IMR-90 (cell line): ENCODE measurements around the gene TNRC6A. TPM values are rescaled to one million over a fixed set of nuclear protein-coding genes. Genes with fewer than 3 reads are reported as not detected.

Source experiments
- ATAC-seq: fragments of 200-7000 bp; cut with Tn5 transposase; 2 replicates; pipeline ENCODE4 v1.9.1; 2020; ENCODE audit warnings: low read depth, mild to moderate bottlenecking, moderate library complexity
- BruUV-seq: library from RNA; stranded (reverse); fragments of 400-500 nt; replicated peaks from 2 replicates; lab custom pipeline; 2021; lab: Mats Ljungman, UMichigan
- CTCF ChIA-PET: fragments of 300-600 bp; formaldehyde crosslinking; extraction: SDS; loops from one replicate; lab custom pipeline; 2021; ENCODE audit warnings: antibody characterized with exemption; lab: Yijun Ruan, JAX
- POLR2A ChIA-PET: fragments of 300-600 bp; sonication (Branson Sonifier 250); formaldehyde crosslinking; loops from one replicate; lab custom pipeline; 2022; ENCODE audit warnings: antibody characterized with exemption; ENCODE audit not compliant: unreplicated experiment; lab: Charles Lee
- DNase-seq: peaks from one replicate; pipeline ENCODE4 v3.0.0; 2013
- H2AFZ ChIP-seq: replicated peaks from 2 replicates; pipeline ENCODE3; 2013; ENCODE audit warnings: low read length, mild to moderate bottlenecking; ENCODE audit not compliant: poor library complexity
- H2AK5ac ChIP-seq: 2 replicates; pipeline ENCODE4 v1.6.1; 2013; ENCODE audit warnings: low read depth, low read length, inconsistent platforms
- H2AK9ac ChIP-seq: replicated peaks from 2 replicates; pipeline ENCODE3; 2013; ENCODE audit warnings: mild to moderate bottlenecking, low read depth, low read length, moderate library complexity; ENCODE audit not compliant: poor library complexity
- H2BK120ac ChIP-seq: 2 replicates; pipeline ENCODE4 v1.6.1; 2013; ENCODE audit warnings: low read depth, low read length, inconsistent platforms
- H2BK15ac ChIP-seq: 3 replicates; pipeline ENCODE4 v1.6.1; 2013; ENCODE audit warnings: low read depth, low read length, inconsistent platforms
- H2BK20ac ChIP-seq: 2 replicates; pipeline ENCODE4 v1.6.1; 2013; ENCODE audit warnings: low read depth, mild to moderate bottlenecking, inconsistent platforms, low read length, moderate library complexity
- H2BK5ac ChIP-seq: 2 replicates; pipeline ENCODE4 v1.6.1; 2013; ENCODE audit warnings: mild to moderate bottlenecking, low read depth, low read length, inconsistent platforms; ENCODE audit not compliant: poor library complexity, severe bottlenecking
- H3K14ac ChIP-seq: replicated peaks from 2 replicates; pipeline ENCODE4 v1.6.1; 2013; ENCODE audit warnings: low read depth, low read length, inconsistent platforms
- H3K18ac ChIP-seq: 2 replicates; pipeline ENCODE4 v1.6.1; 2013; ENCODE audit warnings: low read depth, low read length, control low read depth
- H3K23ac ChIP-seq: 2 replicates; pipeline ENCODE4 v1.6.1; 2013; ENCODE audit warnings: low read depth, low read length, inconsistent platforms
- H3K27ac ChIP-seq: 2 replicates; pipeline ENCODE4 v1.5.1; 2013; ENCODE audit warnings: mild to moderate bottlenecking, control low read depth, low read length; ENCODE audit not compliant: insufficient read depth
- H3K27me3 ChIP-seq: 2 replicates; pipeline ENCODE4 v1.6.1; 2013; ENCODE audit warnings: low read length; ENCODE audit not compliant: control insufficient read depth, insufficient read depth
- H3K36me3 ChIP-seq: 2 replicates; pipeline ENCODE4 v1.6.1; 2013; ENCODE audit warnings: low read length, mixed read lengths; ENCODE audit not compliant: control insufficient read depth, insufficient read depth
- H3K4ac ChIP-seq: 2 replicates; pipeline ENCODE4 v1.6.1; 2013; ENCODE audit warnings: low read depth, low read length, inconsistent platforms
- H3K4me1 ChIP-seq: 2 replicates; pipeline ENCODE4 v1.6.1; 2013; ENCODE audit warnings: low read length, mixed read lengths; ENCODE audit not compliant: control insufficient read depth, insufficient read depth
- H3K4me2 ChIP-seq: 2 replicates; pipeline ENCODE4 v1.6.1; 2013; ENCODE audit warnings: low read depth, mild to moderate bottlenecking, control low read depth, low read length, moderate library complexity
- H3K4me3 ChIP-seq: 2 replicates; pipeline ENCODE4 v1.5.1; 2013; ENCODE audit warnings: low read depth, mild to moderate bottlenecking, control low read depth, low read length, moderate library complexity; ENCODE audit not compliant: insufficient read depth
- H3K56ac ChIP-seq: 2 replicates; pipeline ENCODE4 v1.6.1; 2013; ENCODE audit warnings: low read length, inconsistent platforms; ENCODE audit not compliant: insufficient read depth; ENCODE audit errors: extremely low read depth
- H3K79me1 ChIP-seq, 2 experiments: 2 replicates each; pipeline ENCODE4 v1.6.1; 2013; ENCODE audit warnings: low read length in 2 of 2, inconsistent platforms in 1 of 2, low read depth in 1 of 2
- H3K9ac ChIP-seq: 2 replicates; pipeline ENCODE4 v1.6.1; 2013; ENCODE audit warnings: low read depth, low read length, control low read depth
- H3K9me1 ChIP-seq: 2 replicates; pipeline ENCODE4 v1.6.1; 2013; ENCODE audit warnings: low read length, inconsistent platforms; ENCODE audit not compliant: insufficient read depth
- H3K9me3 ChIP-seq: 2 replicates; pipeline ENCODE4 v1.6.1; 2013; ENCODE audit warnings: low read length; ENCODE audit not compliant: control insufficient read depth, insufficient read depth
- H4K20me1 ChIP-seq: 2 replicates; pipeline ENCODE4 v1.6.1; 2013; ENCODE audit warnings: low read length, inconsistent platforms; ENCODE audit not compliant: insufficient read depth
- H4K5ac ChIP-seq: 2 replicates; pipeline ENCODE4 v1.6.1; 2013; ENCODE audit warnings: mild to moderate bottlenecking, low read depth, low read length, control low read depth
- H4K8ac ChIP-seq, 2 experiments: 2 replicates each; pipeline ENCODE4 v1.6.1; 2013; ENCODE audit warnings: low read depth in 2 of 2, low read length in 2 of 2, control low read depth in 1 of 2, inconsistent platforms in 1 of 2
- H4K91ac ChIP-seq: 2 replicates; pipeline ENCODE4 v1.6.1; 2013; ENCODE audit warnings: low read depth, low read length, inconsistent platforms; ENCODE audit not compliant: insufficient read depth
- CEBPB ChIP-seq: IDR thresholded peaks from 2 replicates; pipeline ENCODE4 v1.6.1; 2012; ENCODE audit warnings: low read depth, low read length, improper control_type of control experiment
- FOS ChIP-seq: fragments of 150-350 bp; IDR thresholded peaks from 2 replicates; pipeline ENCODE4 v1.6.1; 2016; ENCODE audit warnings: low read depth, low read length
- WGBS, 2 experiments: methylation state at CpG; one replicate each; pipeline versions ENCODE4 v1.1.5 to v1.1.7; 2013; ENCODE audit warnings: missing lambda C conversion rate in 2 of 2; ENCODE audit not compliant: insufficient read length in 1 of 2; ENCODE audit errors: extremely low coverage in 2 of 2; 5-methylcytosine and 5-hydroxymethylcytosine counted together
- dilution Hi-C: fragments of 300-500 bp; cut with HindIII; formaldehyde crosslinking; loops from one replicate; pipeline ENCODE4 v1.14.3; 2018; ENCODE audit warnings: low sequenced_read_pairs; ENCODE audit not compliant: unreplicated experiment
- in situ Hi-C: fragments of 300-500 bp; cut with MboI; formaldehyde crosslinking; loops from 3 replicates; pipeline ENCODE4 v1.14.3; 2019; ENCODE audit warnings: low sequenced_read_pairs, inconsistent platforms, mixed read lengths
- intact Hi-C: fragments of 100-400 bp; cut with micrococcal nuclease; formaldehyde crosslinking; loops from 2 replicates; pipeline ENCODE4 v1.10.0; 2022
- polyA plus RNA-seq, 3 experiments: library from polyadenylated mRNA; depleted of rRNA; stranded (reverse); fragments of >200 nt; gene quantifications; 2 replicates each; pipeline ENCODE4 v1.2.3, GENCODE V29; 2012; ENCODE audit warnings: low replicate concordance in 1 of 3
- total RNA-seq: library from RNA; depleted of rRNA; stranded (reverse); fragments of >200 nt; gene quantifications from 2 replicates; pipeline ENCODE4 v1.2.3, GENCODE V29; 2012
- TF ChIP-seq, protein P1 (sequence below): conservative IDR thresholded peaks from 2 replicates; pipeline ENCODE4 v1.5.1; 2012; ENCODE audit warnings: mild to moderate bottlenecking, low read depth, low read length, improper control_type of control experiment
- TF ChIP-seq, protein P2 (sequence below): fragments of 150-350 bp; IDR thresholded peaks from 2 replicates; pipeline ENCODE4 v1.6.1; 2017; ENCODE audit warnings: mild to moderate bottlenecking, antibody characterized with exemption, low read length, low read depth

Gene TNRC6A
- total and polyA plus RNA-seq, 2 of the 4 experiments (the other 2 are of a cell fraction), result 32.4 to 42.3 TPM

DNA sequence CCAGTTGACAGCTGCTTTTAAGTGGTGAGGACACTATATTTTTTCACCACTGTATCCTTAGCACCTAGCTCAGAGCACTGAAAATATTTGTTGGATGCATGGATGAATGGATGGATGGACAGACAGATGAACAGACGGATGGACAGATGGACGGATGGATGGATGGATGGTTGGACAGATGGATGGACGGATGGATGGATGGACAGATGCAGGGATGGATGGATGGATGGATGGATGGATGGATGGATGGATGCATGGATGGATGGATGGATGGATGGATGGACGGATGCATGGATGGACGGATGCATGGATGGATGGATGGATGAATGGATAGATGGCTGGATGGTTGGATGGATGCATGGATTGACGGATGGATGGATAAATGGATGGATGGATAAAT lies 103.9 kb downstream of the TNRC6A start:
- CTCF ChIA-PET, result no interaction called here
- Histone ChIP-seq H3K9ac (no peak overlapping the region), H2AK5ac (no peak overlapping the region), H3K14ac (no peak overlapping the region), H4K5ac (no peak overlapping the region), H3K9me1 (peaks cover 5% of the 10 kb centered on the region; the same call in 1 of the 2 replicates), H2BK120ac (no peak overlapping the region), H3K4ac (no peak overlapping the region), H3K27ac (no peak overlapping the region), H3K79me1 (no peaks in the 10 kb centered on the region), H2AFZ (no peak overlapping the region), H2BK15ac (no peak overlapping the region), H3K4me2 (no peak overlapping the region), H3K18ac (no peak overlapping the region), H3K4me3 (no peak overlapping the region), H3K27me3 (no peaks in the 10 kb centered on the region), H3K36me3 (peaks cover 4% of the 10 kb centered on the region; the same call in 1 of the 2 replicates), H2BK20ac (no peak overlapping the region), H4K20me1 (no peaks in the 10 kb centered on the region), H4K8ac (no peak overlapping the region), H3K23ac (no peak overlapping the region), H2BK5ac (no peak overlapping the region), H4K91ac (no peak overlapping the region), H3K4me1 (peaks cover 2% of the 10 kb centered on the region; the same call in 1 of the 2 replicates), H2AK9ac (no peak overlapping the region), H3K9me3 (no peaks in the 10 kb centered on the region), H3K56ac (no peak overlapping the region)
- POLR2A ChIA-PET, result no interaction called here
- 98% methylated on average over 6 of the region's 6 CpGs; no CpG with 5 or more reads in 1 of the 2 experiments for WGBS, 2 experiments
- DNase-seq (no peak), ATAC-seq (no peak)
- BruUV-seq, result no TSS peak
- intact Hi-C loops (loop anchor here (5.0 to 10.0 kb wide), 3 partner anchors 109 to 391 kb away; partner anchors contain the start of gene LCMT1), dilution Hi-C loops (no loop called here), in situ Hi-C loops (no loop called here)
- TF ChIP-seq, protein P1, sequence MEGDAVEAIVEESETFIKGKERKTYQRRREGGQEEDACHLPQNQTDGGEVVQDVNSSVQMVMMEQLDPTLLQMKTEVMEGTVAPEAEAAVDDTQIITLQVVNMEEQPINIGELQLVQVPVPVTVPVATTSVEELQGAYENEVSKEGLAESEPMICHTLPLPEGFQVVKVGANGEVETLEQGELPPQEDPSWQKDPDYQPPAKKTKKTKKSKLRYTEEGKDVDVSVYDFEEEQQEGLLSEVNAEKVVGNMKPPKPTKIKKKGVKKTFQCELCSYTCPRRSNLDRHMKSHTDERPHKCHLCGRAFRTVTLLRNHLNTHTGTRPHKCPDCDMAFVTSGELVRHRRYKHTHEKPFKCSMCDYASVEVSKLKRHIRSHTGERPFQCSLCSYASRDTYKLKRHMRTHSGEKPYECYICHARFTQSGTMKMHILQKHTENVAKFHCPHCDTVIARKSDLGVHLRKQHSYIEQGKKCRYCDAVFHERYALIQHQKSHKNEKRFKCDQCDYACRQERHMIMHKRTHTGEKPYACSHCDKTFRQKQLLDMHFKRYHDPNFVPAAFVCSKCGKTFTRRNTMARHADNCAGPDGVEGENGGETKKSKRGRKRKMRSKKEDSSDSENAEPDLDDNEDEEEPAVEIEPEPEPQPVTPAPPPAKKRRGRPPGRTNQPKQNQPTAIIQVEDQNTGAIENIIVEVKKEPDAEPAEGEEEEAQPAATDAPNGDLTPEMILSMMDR, result no peak
- TF ChIP-seq FOS, result no peak
- no peak for TF ChIP-seq CEBPB
- TF ChIP-seq, protein P2, sequence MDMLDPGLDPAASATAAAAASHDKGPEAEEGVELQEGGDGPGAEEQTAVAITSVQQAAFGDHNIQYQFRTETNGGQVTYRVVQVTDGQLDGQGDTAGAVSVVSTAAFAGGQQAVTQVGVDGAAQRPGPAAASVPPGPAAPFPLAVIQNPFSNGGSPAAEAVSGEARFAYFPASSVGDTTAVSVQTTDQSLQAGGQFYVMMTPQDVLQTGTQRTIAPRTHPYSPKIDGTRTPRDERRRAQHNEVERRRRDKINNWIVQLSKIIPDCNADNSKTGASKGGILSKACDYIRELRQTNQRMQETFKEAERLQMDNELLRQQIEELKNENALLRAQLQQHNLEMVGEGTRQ, result no peak
